Measurements from ENCODE around the gene TSPAN18.

Gene TSPAN18

GRCh38 chr11:44971185-44971584 is 244.4 kb downstream of the TSPAN18 start:
- no peak for DNase-seq

DNA sequence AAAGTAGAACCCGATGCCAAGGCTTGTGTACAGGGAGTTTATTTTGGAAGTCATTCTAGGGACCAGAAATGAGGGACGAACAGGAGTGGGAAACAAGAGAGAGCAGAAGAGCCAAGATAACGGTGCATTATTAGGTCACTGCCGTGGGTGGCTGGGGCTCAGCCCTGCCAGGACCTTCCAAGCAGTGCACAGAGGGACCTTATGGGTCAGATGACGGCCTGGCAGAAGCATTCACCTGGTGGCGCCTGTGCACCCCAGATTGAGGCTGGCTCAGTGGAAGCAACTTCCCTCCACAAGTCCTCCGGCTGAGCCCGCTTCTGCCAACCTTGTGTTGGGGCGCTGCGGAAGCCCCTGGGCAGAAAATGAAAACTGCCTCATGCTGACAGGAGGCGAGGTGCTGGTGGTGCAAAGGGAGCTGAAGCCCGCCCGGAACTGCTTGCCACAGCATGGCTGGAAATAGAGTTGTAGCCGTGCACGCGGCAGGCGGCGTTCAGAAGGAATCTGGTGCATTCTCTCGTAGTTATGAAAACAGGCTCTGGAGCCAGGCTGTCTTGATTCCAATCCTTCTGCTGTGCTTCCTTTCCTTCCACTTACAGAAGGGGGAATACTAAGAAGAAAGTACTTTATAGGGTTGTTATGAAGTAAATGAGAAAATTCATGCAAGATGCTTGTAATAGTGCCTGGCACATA is 246.1 kb downstream of the TSPAN18 start:
- DNase-seq = no peak

GRCh38 chr11:44973632-44974401 is 247.1 kb downstream of the TSPAN18 start:
- DNase-seq = no peak

DNA sequence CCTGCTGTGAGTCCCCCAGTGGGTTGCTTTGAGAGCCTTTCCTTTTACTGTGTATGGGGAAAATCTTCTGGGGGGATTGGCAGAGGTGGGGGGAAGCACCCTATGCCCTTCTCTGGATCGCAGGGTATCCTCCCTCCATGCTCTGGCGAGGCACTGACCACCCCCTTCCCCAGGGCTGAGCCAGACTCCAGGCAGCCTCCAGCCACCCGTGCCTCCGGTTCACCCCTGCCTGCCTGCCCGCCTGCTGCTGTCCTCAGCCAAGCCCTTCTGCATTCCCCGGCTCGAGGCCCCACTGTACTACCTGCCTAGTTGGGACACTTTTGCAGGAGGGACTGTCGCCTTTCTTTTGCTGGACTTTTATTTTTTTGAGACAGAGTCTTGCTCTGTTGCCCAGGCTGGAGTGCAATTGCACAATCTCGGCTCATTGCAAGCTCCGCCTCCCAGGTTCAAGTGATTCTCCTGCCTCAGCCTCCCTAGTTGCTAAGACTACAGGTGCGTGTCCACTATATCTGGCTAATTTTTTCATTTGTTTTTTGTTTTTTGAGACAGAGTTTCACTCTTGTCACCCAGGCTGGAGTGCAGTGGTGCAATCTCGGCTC is 247.7 kb downstream of the TSPAN18 start:
- no peak for DNase-seq

- no peak for DNase-seq
Observed at GRCh38 chr11:44976576-44976975, 249.8 kb downstream of the TSPAN18 start.

- no peak for DNase-seq
Observed at GRCh38 chr11:44977493-44977984, 250.8 kb downstream of the TSPAN18 start.

DNA sequence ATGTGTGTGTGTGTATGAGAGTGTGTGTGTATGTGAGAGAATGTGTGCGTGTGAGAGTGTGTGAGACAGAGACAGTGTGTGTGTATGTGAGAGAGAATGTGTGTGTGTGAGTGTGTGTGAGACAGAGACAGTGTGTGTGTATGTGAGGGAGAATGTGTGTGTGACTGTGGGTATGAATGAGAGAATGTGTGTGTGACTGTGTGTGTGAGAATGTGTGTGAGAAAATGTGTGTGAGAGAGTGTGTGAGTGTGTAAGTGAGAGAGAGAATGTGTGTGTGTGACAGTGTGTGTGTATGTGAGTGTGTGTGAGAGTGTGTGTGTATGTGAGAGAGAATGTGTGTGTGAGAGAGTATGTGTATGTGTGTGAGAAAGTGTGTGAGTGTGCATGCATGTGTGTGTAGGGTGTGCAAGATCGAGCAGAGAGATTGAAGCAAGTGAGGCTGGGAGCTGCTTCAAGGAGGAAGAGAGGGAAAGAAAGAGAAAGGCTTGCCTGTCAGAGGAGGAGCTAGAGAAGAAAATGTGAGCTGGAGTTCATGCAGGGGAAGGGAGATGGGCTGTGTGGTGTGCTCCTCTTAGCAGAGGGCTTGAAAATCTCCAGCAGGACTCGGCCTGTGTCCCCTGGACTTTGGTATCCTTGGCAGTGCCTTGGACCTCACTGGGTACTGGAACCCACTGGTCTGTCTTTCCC is 251.7 kb downstream of the TSPAN18 start:
- DNase-seq = no peak

GRCh38 chr11:44978961-44979331 is 252.2 kb downstream of the TSPAN18 start:
- no peak for DNase-seq

- DNase-seq = no peak
Observed at GRCh38 chr11:44979543-44980399, 253.0 kb downstream of the TSPAN18 start.

GRCh38 chr11:44980533-44981427 is 254.0 kb downstream of the TSPAN18 start:
- no peak for DNase-seq

Data from stimulated activated naive CD4-positive, alpha-beta T cell treated with Interleukin-2 at 50 U/mL for 16 hours (primary cell).